ENCODE data around the gene WBP2NL.

The WBP2NL gene

GRCh38 chr22:42062506-42063170 is 64.0 kb downstream of the WBP2NL start:
- no peak for DNase-seq (ENCODE audit: low read depth, low spot score)
- TF ChIP-seq CTCF (IDR thresholded peaks at IDR 0.05; ENCODE audit: low read depth, low read length) = no peak
- no peak overlapping the region for H3K4me3 ChIP-seq (ENCODE audit: low read depth, low read length)
- in situ Hi-C loops (cut with HindIII; ENCODE audit: low sequenced_read_pairs) = no loop called here

GRCh38 chr22:42064629-42065028 is 66.0 kb downstream of the WBP2NL start:
- no peak for DNase-seq (ENCODE audit: low read depth, low spot score)
- in situ Hi-C loops (cut with HindIII; ENCODE audit: low sequenced_read_pairs) = no loop called here
- no peak overlapping the region for H3K4me3 ChIP-seq (ENCODE audit: low read depth, low read length)
- no peak for TF ChIP-seq CTCF (IDR thresholded peaks at IDR 0.05; ENCODE audit: low read depth, low read length)

GRCh38 chr22:42065438-42066125 is 67.0 kb downstream of the WBP2NL start:
- no peak for DNase-seq (ENCODE audit: low read depth, low spot score)
- in situ Hi-C loops (cut with HindIII; ENCODE audit: low sequenced_read_pairs) = no loop called here
- no peak for TF ChIP-seq CTCF (IDR thresholded peaks at IDR 0.05; ENCODE audit: low read depth, low read length)

GRCh38 chr22:42066126-42066761 is 67.7 kb downstream of the WBP2NL start:
- DNase-seq (ENCODE audit: low read depth, low spot score) = no peak
- in situ Hi-C loops (cut with HindIII; ENCODE audit: low sequenced_read_pairs) = no loop called here
- no peak for TF ChIP-seq CTCF (IDR thresholded peaks at IDR 0.05; ENCODE audit: low read depth, low read length)
- H3K4me3 ChIP-seq (ENCODE audit: low read depth, low read length) = no peak overlapping the region

More at GRCh38 chr22:42065438-42066125, 67.0 kb downstream of the WBP2NL start:
- H3K4me3 ChIP-seq (ENCODE audit: low read depth, low read length) = no peak overlapping the region

GRCh38 chr22:42066937-42067336 is 68.3 kb downstream of the WBP2NL start:
- no peak for TF ChIP-seq CTCF (IDR thresholded peaks at IDR 0.05; ENCODE audit: low read depth, low read length)
- in situ Hi-C loops (cut with HindIII; ENCODE audit: low sequenced_read_pairs) = no loop called here
- no peak for DNase-seq (ENCODE audit: low read depth, low spot score)
- no peak overlapping the region for H3K4me3 ChIP-seq (ENCODE audit: low read depth, low read length)

- no peak for DNase-seq (ENCODE audit: low read depth, low spot score)
- TF ChIP-seq CTCF (IDR thresholded peaks at IDR 0.05; ENCODE audit: low read depth, low read length) = no peak
- in situ Hi-C loops (cut with HindIII; ENCODE audit: low sequenced_read_pairs) = no loop called here
Measured at GRCh38 chr22:42067671-42068251, 69.2 kb downstream of the WBP2NL start.

More at GRCh38 chr22:42067671-42068251, 69.2 kb downstream of the WBP2NL start:
- no peak overlapping the region for H3K4me3 ChIP-seq (ENCODE audit: low read depth, low read length)

All from astrocyte of the spinal cord (primary cell).